ENCODE measurements around the gene KLF16.

Gene KLF16

GRCh38 chr19:1827566-1828278, 35.7 kb downstream of the KLF16 start:
- ATAC-seq, result no peak
- TF ChIP-seq BACH2 (CRISPR knock-in tag; IDR thresholded peaks at IDR 0.05; ENCODE audit: borderline replicate concordance) (no peak), CSRNP3 (CRISPR knock-in tag; IDR thresholded peaks at IDR 0.05) (no peak), ZC3H10 (CRISPR knock-in tag; IDR thresholded peaks at IDR 0.05) (no peak), ZNF70 (CRISPR knock-in tag; IDR thresholded peaks at IDR 0.05) (no peak), ISL1 (CRISPR knock-in tag; IDR thresholded peaks at IDR 0.05) (no peak), OSR1 (CRISPR knock-in tag; IDR thresholded peaks at IDR 0.05) (no peak), ZFP30 (CRISPR knock-in tag; IDR thresholded peaks at IDR 0.05) (no peak), ZNF565 (CRISPR knock-in tag; conservative IDR thresholded peaks at IDR 0.05; ENCODE audit: low read depth) (no peak), SNAI2 (CRISPR knock-in tag; IDR thresholded peaks at IDR 0.05) (no peak), PPARA (CRISPR knock-in tag; IDR thresholded peaks at IDR 0.05; ENCODE audit: borderline replicate concordance) (no peak), ESRRG (CRISPR knock-in tag; IDR thresholded peaks at IDR 0.05) (no peak), TOX (CRISPR knock-in tag; IDR thresholded peaks at IDR 0.05; ENCODE audit: borderline replicate concordance) (no peak), ZNF8 (CRISPR knock-in tag; IDR thresholded peaks at IDR 0.05) (no peak), PATZ1 (CRISPR knock-in tag; IDR thresholded peaks at IDR 0.05; ENCODE audit: borderline replicate concordance) (no peak), RARB (CRISPR knock-in tag; IDR thresholded peaks at IDR 0.05) (no peak), GLIS3 (CRISPR knock-in tag; IDR thresholded peaks at IDR 0.05) (no peak), CSDC2 (CRISPR knock-in tag; IDR thresholded peaks at IDR 0.05) (no peak), ZFP3 (CRISPR knock-in tag; IDR thresholded peaks at IDR 0.05) (no peak), ARNTL (CRISPR knock-in tag; IDR thresholded peaks at IDR 0.05; ENCODE audit: borderline replicate concordance, low read depth) (no peak)

- peak; percentile 12; the same call in 2 of the 3 replicates for ATAC-seq
- TF ChIP-seq ZNF565 (CRISPR knock-in tag; conservative IDR thresholded peaks at IDR 0.05; ENCODE audit: low read depth) (no peak), TSHZ2 (CRISPR knock-in tag; IDR thresholded peaks at IDR 0.05) (no peak), OSR1 (CRISPR knock-in tag; IDR thresholded peaks at IDR 0.05) (no peak), ARNTL (CRISPR knock-in tag; IDR thresholded peaks at IDR 0.05; ENCODE audit: borderline replicate concordance, low read depth) (no peak), ZFP30 (CRISPR knock-in tag; IDR thresholded peaks at IDR 0.05) (no peak), ISL1 (CRISPR knock-in tag; IDR thresholded peaks at IDR 0.05) (no peak), CREB5 (CRISPR knock-in tag; IDR thresholded peaks at IDR 0.05; ENCODE audit: low read depth) (no peak), ZNF70 (CRISPR knock-in tag; IDR thresholded peaks at IDR 0.05) (no peak), GLIS3 (CRISPR knock-in tag; IDR thresholded peaks at IDR 0.05) (no peak), TCF4 (CRISPR knock-in tag; IDR thresholded peaks at IDR 0.05; ENCODE audit: borderline replicate concordance) (no peak), PPARA (CRISPR knock-in tag; IDR thresholded peaks at IDR 0.05; ENCODE audit: borderline replicate concordance) (no peak), RARB (CRISPR knock-in tag; IDR thresholded peaks at IDR 0.05) (no peak), POU6F1 (CRISPR knock-in tag; IDR thresholded peaks at IDR 0.05; ENCODE audit: borderline replicate concordance, low read depth) (no peak), ZC3H10 (CRISPR knock-in tag; IDR thresholded peaks at IDR 0.05) (no peak), PATZ1 (CRISPR knock-in tag; IDR thresholded peaks at IDR 0.05; ENCODE audit: borderline replicate concordance) (no peak), ESRRG (CRISPR knock-in tag; IDR thresholded peaks at IDR 0.05) (no peak), SNAI2 (CRISPR knock-in tag; IDR thresholded peaks at IDR 0.05) (no peak), CSRNP3 (CRISPR knock-in tag; IDR thresholded peaks at IDR 0.05) (no peak)
Measured at GRCh38 chr19:1826557-1827521, 36.5 kb downstream of the KLF16 start.
